ENCODE results near the gene RASIP1.
A peak's percentile ranks its signal among the peaks of the same experiment; 100 is the strongest.
"Not testable (repeated sequence)": the region's sequence is repeated elsewhere in the genome, so short reads cannot be mapped to it uniquely, and the experiment has no call there.

The RASIP1 gene

DNA sequence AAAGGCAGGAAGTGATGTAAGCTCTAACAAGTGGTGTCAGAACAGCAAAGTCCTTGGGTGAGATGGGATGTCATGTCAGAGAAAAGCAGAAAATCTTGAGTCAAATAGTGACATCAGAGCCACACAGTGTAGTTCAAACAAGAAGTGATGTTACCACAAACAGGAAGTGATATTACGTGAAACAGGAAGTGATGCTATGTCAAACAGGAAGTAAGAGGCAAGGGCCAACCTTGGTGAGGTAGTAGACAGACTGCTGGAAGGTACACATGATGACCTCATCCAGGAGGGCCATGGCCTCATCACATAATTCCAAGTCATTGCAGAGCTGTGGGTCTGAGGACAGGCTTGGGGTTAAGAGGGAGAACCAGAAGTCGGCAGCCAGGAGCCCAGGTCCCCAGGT, 13.9 kb downstream of the RASIP1 start:
- DNase-seq, result no peak

DNA sequence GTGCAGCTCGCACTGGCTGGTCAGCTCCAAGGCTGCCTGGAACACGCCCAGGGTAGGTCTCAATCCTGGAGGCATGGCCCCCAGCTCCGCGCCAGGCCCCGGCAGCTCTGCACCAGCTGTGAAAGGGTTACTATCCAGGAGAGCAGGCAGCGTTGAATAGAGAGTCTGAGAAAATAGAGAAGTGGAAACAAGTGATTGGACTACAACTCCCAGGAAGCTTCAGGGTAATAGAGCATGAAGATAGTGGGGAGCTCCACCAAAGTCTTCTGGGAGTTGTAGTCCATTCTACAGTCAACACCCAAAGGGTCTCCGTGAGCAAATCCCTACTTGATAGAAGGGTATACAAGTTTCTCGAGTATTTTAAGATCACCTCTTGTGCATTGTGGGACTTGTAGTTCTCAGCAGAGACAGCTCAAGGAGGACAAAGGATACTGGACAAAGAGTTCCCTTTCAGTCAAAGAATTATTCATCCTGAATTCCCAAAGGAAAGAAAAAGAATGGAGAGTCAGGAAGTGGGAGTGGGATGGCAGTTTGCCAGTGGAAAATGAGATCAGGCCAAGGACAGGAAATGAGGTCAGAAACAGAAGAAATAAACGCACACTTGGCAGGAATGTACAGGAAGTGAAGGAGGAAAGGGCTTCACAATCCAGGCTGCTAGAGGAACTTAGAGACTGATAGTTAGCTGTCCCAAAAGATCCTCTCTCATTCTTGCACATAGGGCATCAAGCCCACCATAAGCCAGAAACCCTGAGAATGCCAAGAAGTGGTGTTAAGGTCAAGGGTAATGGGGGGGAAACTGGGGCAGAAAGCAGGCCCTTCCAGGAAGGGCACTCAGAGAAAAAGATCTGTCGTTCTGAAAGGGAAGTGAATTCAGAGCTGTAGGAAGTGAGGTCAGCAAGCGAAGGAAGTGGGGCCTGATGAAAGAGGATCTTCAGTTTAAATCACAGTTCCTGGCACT, 15.3 kb downstream of the RASIP1 start:
- peak; percentile 60 for DNase-seq

DNA sequence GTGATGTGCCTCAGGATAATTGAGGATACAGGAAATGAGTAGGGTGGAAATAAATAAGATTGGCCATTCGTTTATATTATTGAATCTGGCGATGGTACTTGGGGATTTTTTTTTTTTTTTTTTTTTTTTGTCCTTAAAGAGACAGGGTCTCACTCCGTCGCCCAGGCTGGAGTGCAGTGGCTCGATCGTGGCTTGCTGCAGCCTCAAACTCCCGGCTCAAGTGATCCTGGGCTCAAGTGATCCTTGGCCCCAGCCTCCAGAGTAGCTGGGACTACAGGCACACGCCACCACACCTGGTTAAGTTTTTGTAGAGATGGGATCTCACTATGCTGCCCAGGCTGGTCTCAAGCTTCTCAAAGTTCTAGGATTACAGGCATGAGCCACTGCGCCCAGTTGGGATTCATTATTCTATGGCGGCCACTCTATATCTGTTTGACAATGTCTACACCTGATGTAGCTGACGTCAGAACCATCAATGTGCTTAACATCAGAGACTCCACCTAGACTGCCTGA, 18.2 kb downstream of the RASIP1 start:
- no peak for DNase-seq

DNA sequence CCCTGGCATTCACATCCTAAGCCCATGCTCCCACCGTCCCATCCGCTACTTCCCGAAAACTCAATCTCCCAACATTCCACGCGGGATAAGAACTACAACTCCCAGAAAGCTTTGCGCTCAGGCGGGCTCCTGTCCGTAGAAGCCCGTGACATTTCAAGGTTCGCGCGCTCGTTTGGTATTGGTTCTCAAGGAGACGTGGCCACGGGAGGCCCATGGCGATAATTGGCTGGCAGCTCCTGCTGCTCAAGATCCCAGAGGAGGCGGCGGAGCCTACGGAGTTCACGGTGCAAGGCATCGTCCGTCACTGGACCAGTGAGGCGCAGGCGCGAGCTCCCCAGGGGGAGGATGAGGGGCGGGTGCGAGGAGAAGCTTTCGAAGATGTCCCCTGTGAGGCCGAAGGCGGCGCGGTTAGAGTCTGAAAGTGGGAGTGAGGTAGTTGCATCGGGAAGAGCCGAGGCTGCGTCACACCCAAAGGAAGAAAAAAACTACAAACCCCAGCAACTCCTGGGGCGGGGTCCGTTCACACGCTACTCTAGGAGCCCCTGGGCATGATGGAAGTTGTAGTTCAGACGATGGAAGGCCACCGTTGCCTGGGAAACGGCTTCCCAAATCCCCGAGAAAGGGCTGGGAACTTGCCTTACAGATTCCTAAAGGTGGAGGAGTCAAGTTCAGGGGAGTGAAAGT, 19.7 kb downstream of the RASIP1 start:
- peak; percentile 97 for DNase-seq

DNA sequence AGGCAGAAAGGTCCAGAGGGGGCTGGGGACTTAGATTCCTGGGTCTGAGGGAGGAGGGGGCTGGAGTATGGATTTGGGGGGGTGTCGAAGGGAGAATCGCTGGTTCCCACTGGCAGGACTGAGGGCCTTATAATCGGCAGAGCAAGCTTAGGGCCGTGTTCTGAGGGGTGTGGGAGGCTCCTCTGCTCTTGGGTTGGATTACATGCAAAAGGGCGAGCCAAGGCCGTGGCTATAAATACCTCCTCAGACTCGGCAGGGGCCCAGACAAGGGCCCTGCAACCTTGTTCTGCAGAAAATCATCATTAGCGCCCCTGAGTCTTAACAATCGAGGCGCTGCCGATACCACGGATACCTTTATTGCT, 20.2 kb downstream of the RASIP1 start:
- DNase-seq, result no peak

DNA sequence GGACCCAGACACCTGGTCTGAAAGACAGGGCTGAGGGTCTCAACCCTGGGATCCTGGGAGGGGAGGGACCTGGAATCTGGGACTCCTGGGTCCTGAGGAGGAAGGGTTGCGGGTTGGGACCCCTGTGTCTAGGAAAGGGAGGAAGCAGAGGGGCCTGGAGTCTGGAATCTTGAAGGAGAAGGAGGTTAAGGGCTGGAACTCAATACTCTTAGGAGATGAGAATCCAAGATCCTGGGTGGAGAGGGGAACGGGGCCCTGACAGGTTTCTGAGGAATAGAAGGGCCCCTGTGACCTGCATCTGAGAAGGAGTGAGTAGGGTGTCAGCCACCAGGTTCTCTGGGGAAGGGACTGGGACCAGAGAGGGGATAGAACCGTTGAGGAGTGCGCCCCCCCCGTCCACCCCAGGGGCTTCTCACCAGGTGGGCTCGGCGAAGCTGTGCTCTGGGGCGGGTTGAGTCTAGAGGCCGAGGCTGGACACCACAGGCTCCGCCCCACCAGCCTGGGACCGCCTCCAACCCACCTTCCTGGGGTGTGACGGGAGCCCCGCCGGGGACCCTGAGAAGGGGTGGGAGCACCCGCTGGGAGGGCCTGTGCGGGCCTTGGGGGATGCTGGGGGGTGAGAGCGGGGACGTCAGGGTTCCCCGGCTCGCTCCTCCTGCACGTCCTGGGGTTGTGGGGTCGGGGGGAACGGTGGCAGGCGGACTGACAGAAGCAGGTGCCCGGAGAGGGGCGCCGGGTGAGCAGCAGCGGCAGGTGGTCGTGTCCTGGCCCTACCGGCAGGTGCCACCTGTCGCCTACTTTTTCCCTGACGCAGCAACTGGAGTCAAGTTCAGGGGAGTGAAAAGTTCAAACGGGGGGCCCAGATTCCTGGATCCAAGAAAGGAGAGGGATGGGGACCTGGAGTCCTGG, 20.9 kb downstream of the RASIP1 start, which contains the start of gene MAMSTR:
Gene MAMSTR, minus strand, starts transcription at position 463 of the 909 bp plus-strand sequence. CDS start 694 bp downstream, outside the sequence.
- DNase-seq, result no peak

DNA sequence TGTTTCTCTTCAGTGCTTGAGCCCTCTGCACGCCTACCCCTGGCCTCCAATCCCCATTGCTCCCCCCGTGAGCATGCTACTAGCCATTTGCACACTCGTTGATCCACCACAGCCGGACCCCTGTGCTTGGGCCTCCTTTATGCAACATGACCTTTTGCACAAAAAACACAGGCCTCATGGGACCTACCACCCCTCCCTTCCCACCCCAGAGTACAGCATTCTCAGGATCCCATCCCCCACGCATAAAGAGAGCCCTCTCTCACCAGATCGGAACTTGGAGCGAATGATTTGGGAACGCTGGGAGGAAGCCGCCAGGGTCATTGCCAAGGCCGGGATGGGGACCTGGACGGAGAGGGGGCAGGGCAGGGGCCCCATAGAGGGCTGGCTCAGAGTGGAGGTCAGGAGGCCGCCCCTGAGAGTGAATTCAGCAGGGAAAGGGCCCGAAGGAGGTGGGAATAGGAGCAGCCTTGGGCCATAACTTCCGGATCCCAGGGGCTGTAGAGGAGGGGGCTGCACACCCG, 21.6 kb downstream of the RASIP1 start:
- no peak for DNase-seq

DNA sequence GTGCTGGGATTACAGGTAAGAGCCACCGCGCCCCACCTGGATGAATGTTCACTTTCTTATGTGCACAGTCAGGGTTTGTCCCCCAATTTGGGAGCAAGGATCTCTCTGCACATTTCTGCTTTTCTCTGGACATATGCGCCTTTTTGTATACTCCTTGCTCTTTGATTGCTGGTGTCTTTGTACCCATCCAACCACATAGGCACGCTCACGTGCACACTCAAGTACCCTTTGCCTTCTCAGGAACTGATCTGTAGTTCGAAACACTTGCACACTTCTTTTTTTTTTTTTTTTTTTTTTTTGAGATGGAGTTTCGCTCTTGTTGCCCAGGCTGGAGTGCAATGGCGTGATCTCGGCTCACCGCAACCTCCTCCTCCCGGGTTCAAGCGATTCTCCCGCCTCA, 22.3 kb downstream of the RASIP1 start:
- not testable (repeated sequence) for DNase-seq

DNA sequence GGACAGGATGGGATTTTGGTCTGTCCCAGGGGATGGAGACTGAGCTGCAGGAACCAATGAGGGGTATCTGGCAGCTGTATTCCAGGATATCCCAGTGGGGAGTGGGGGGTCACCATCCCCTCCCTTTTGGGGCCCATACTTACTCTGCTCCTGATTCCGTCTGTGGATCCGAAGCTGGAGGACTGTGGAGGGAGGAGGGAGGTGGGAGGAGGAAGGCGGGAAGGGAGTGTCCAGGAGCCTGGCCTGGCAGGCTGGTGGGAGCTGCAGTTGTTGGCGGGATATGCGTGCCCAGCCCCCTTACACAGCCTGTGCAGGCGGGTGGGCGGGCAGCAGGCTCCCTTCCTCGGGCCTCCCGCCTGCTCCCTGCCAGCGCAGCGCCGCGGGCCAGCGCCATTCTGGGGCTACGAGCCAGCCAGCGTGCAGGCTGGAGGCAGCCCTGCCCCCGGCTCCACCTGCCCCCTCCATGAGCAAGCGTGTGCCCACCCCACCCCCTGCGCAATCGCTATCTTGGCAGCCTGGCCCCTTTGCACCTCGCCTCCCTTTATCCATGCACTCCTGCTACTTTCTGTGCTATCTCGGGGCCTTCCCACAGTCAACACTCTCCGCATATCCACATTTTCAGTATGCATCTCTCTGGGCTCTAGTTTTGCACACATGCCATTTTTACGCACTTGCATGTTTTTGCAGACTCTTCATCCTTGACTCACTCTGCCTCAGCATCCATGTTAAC, 23.7 kb downstream of the RASIP1 start:
- no peak for DNase-seq

DNA sequence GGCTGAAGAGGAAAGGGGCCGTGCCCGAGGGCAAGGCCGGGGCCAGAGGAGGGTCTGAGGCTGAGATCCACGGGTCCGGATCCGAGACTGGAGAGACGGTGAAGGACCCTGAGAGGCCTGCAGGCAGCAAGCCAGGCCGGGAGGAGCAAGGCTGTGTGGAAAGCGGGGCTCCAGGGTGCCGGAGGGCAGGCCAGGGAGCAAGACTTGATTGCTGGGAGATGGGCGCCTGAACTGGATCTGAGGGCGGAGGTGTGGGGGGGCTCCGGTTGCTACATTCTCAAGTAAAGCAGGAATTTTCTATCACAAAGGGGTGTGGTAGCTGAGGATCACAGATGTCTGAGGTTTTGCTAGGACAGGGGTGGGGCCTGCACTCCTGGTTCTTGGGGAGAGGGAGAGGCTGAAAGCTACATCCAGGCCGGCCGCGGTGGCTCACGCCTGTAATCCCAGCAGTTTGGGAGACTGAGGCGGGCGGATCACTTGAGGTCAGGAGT, 24.7 kb downstream of the RASIP1 start:
- DNase-seq, result no peak

DNA sequence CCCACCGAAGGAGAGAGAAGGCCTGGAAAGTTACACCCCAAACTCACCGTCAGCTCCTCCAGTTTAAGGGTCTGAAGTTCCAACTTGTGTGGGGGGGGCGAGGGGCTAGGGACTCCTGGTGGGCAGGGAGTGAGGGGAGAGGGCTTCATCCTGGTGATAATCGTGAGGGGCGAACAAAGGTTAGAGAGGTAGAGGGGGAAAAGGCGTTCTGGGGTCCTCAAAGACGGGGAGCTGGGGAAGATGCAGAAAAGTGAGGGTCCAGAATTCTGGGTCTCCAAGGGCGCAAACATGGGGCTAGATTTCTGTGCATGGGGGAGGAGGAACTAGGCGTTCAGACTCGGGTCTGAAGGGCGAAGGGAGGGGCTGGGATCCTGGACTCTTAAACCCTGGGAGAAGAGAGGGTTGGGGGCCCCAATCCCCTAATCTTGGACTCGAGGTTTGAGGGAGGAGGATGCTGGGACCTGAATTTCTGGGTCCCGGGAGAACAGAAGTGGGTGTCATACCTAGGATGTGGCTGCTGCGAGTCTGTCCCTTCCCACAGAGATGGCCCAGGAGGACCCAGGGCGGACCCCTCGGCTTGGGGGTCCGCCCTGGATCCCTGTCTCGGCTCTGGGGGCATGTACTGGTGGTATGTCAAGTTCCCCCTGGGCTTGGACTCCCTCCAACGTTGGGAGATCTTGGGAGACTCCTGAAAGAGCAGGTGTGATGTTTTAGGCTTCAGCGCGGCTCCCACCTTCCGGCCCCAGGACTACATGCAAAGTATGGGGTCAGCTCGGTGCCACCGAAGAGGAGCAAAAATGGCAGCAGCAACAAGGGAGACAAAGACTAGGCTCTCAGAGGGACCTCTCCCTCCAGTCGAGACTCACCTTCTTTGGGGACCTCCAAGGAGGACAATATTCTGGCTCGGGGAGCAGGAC, 25.4 kb downstream of the RASIP1 start:
- no peak for DNase-seq

DNA sequence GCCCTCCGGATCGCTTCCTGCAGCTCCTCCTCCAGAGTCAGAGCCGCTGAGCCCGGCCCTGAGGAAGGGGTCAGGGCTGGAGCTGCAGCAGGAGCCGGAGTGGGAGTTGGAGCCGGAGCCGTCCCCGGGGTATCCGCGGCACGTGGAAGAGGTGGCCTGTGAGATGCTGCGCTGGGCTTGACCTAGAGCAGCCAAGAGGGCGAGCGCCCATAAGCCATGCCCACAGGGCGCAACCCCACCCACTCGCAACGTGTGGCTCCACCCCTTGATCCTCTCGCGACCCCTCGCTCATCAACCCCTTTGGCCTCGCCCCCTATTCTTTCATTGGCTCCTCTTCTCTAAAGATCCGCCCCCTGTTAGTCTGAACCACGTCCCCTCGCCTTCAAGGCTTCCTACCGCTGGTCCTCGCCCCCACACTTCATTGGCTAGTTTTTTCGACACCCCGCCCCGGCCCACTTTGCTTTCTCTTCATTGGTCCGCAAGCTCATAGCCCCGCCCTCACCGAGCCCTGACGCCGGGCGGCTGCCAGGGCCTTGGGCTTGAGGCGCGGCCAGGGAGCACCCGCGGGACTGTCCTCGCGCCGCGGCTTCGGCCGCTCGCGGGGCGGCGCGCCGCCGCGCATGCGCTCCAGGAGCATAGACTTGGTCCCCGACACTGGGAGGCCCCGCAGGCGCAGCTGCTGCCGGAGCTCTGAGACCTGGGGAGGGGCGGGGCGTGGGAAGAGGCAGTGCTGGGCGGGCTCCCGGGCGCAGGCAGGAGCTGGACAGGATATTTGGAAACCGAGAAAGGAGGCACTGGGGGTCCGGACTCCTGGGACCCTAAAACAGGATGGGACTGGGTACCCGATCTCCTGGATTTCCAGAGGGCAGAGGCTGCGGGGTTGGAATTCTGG, 26.3 kb downstream of the RASIP1 start:
- peak; percentile 100 for DNase-seq

DNA sequence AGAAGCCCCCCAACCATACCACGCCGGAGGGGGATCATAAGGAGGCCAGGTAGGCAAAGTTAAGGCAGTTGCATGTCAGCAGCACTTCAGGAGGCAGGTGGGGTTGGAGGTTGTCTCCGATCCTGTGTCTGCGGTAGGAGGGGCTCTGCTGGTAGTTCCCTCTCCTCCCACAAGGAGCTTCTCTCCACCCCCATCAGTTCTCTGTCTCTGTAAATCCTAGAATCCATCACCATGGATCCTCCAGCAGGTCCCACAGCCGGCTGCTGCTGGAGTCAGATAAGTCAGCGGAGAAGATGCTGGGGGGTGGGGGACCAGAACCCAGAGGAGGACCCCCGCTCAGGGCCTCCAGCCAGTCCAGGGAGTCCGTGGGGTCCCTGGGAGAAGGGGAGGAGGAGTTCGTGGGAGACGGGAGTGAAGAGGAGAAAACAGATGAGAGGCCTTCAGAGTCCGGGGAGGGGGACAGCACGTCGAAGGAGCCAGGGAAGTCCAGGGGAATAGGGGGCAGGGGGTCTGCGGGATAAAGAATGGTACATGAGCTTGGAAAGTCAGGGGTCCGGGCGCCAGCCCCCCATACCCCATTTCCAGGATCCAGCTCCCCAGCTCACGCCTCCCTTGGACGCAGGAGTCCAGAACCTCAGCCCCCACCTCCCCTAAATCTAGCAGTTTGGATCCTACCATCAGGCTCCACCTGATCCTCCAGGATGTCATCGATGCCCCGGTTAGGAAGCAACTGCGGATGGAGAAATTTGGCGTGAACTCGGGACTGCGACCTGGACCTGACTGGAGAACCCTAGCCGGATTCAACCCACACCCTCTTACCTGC, 27.2 kb downstream of the RASIP1 start:
- no peak for DNase-seq

DNA sequence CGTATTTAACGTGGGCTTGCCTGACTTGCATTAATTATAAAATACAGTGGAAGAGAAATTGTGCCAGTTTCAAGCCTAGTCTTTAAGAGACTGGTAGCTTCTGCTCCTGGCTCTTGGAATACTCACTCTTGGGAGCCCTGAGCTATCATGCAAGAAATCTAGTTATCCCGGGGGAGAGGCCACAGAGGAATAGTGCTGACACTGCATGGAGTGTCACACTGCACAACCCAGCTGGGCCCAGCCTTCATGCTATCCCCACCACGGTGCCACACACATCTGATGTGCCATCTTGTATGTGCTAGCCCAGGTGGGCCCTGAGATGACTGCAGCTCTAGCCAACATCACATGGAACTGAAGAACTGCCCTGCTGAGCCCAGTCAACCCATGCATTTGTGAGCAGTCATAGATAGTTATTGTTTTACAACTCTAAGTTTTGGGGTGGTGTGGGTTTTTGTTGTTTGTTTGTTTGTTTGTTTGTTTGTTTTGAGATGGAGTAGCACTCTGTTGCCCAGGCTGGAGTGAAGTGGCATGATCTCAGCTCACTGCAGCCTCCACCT, 29.2 kb downstream of the RASIP1 start:
- DNase-seq, result no peak

DNA sequence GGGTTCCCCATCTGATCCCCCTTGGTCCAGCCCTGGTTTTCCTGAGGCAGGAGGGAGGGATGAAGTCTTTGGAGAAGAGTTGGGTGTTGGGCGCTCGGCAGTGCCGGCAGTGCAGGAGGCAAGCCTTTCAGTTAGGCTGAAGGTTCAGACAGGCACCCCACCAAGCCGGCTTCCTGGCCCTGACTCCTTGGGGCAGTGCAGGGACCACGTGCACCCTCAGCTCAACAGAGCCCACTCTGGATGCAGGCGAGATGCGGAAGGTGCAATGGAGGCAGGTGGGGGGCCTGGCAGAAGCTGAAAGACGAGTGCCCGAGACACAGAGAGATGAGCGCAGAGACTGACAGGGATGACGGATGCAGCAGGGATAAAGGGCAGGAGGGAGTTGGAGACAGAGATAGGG, 31.9 kb downstream of the RASIP1 start:
- DNase-seq, result no peak

DNA sequence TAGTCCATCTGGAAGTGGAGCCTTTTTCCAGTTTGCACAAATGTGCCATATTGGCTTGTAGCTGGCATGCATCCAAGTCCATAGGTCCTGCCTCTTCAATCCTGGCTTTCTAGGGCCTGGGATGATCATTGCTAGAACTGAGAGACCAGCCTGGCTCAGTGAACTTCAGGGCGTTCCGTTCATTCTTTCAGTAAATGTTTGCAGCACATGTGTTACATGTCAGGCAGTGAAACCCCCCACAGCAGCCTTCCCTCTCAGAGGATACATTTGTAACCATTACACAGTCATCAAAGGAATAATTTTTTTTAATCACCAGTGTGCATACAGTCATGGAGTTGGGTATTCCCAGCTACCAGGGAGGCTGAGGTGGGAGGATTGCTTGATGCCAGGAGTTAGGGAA, 35.0 kb downstream of the RASIP1 start:
- no peak for DNase-seq

DNA sequence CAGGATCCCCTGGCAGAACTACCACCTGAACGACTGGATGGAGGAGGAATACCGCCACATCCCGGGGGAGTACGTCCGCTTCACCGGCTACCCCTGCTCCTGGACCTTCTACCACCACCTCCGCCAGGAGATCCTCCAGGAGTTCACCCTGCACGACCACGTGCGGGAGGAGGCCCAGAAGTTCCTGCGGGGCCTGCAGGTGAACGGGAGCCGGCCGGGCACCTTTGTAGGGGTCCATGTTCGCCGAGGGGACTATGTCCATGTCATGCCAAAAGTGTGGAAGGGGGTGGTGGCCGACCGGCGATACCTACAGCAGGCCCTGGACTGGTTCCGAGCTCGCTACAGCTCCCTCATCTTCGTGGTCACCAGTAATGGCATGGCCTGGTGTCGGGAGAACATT, 37.1 kb downstream of the RASIP1 start:
- no peak for DNase-seq

DNA sequence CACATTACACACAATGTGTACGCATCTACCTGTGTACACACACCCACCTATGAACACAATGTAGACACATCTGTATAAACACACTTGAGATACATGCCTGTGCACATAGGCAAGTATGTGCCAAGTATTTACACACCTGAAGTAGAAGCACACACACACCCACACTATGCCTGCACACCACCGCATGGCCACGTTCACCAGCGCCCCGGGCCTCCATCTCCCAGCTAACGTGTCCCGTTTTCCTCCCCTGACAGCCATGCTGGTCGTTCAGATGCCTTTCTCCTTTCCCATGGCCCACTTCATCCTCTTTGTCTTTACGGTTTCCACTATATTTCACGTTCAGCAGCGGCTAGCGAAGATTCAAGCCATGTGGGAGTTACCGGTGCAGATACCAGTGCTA, 37.7 kb downstream of the RASIP1 start:
- DNase-seq, result no peak

All from KG1 (cell line).